Endodermal cell (in vitro differentiated cells): ENCODE data around the gene ATP5PO. TPM values are rescaled to one million over a fixed set of nuclear protein-coding genes. Genes with fewer than 3 reads are reported as not detected.

ENCODE experiments used
- DNase-seq: peaks from one replicate; pipeline ENCODE4 v3.0.0-alpha.2; 2017
- H3K27ac ChIP-seq: 2 replicates; pipeline ENCODE4 v1.5.1; 2013; ENCODE audit warnings: mild to moderate bottlenecking, low read depth, low read length, moderate library complexity
- H3K27me3 ChIP-seq: 2 replicates; pipeline ENCODE4 v1.6.1; 2013; ENCODE audit warnings: mild to moderate bottlenecking, low read length, moderate library complexity; ENCODE audit not compliant: insufficient read depth, control insufficient read depth, poor library complexity, severe bottlenecking
- H3K36me3 ChIP-seq: 2 replicates; pipeline ENCODE4 v1.7.0; 2013; ENCODE audit warnings: mild to moderate bottlenecking, low read length, moderate library complexity; ENCODE audit not compliant: control insufficient read depth, insufficient read depth
- H3K4me1 ChIP-seq: one replicate; pipeline ENCODE4 v1.7.0; 2013; ENCODE audit warnings: low read length; ENCODE audit not compliant: control insufficient read depth, insufficient read depth
- H3K4me3 ChIP-seq: 2 replicates; pipeline ENCODE4 v1.5.1; 2013; ENCODE audit warnings: mild to moderate bottlenecking, low read length, moderate library complexity
- H3K9ac ChIP-seq: 2 replicates; pipeline ENCODE4 v1.6.1; 2013; ENCODE audit warnings: mild to moderate bottlenecking, low read length, moderate library complexity; ENCODE audit not compliant: poor library complexity, severe bottlenecking; ENCODE audit errors: extremely low read depth
- H3K9me3 ChIP-seq: 2 replicates; pipeline ENCODE4 v1.6.1; 2013; ENCODE audit warnings: mild to moderate bottlenecking, low read length, moderate library complexity; ENCODE audit not compliant: control insufficient read depth
- H3K27ac Mint-ChIP-seq: 2 replicates; pipeline ENCODE4 v1.8.0; 2020; ENCODE audit warnings: mixed read lengths
- H3K27me3 Mint-ChIP-seq: 2 replicates; pipeline ENCODE4 v1.8.0; 2021; ENCODE audit warnings: mild to moderate bottlenecking, mixed read lengths; ENCODE audit not compliant: insufficient read depth
- H3K36me3 Mint-ChIP-seq: 2 replicates; pipeline ENCODE4 v1.8.0; 2020; ENCODE audit warnings: low read depth, mixed read lengths
- H3K4me1 Mint-ChIP-seq: 2 replicates; pipeline ENCODE4 v1.8.0; 2020; ENCODE audit warnings: mixed read lengths
- H3K4me3 Mint-ChIP-seq: 2 replicates; pipeline ENCODE4 v1.8.0; 2020; ENCODE audit warnings: mild to moderate bottlenecking, moderate library complexity, mixed read lengths
- H3K9me3 Mint-ChIP-seq: 2 replicates; pipeline ENCODE4 v1.8.0; 2020; ENCODE audit warnings: mild to moderate bottlenecking, mixed read lengths
- WGBS, 2 experiments: methylation state at CpG; one replicate each; pipeline versions ENCODE4 v1.1.5 to v1.1.7; 2013; ENCODE audit warnings: missing lambda C conversion rate in 2 of 2, mixed read lengths in 1 of 2; ENCODE audit not compliant: insufficient coverage in 1 of 2, insufficient read length in 1 of 2; 5-methylcytosine and 5-hydroxymethylcytosine counted together
- total RNA-seq, 2 donors: library from RNA; stranded (reverse); fragmentation: NEBNext Ultra II Directional in 1 of 2; extraction: Animal tissue kit (Norgen Biotek cat#: 25700) in 1 of 2; gene quantifications; 2 replicates in 1 of 2; 3 replicates in 1 of 2; pipeline ENCODE4 v1.2.1, GENCODE V29; 2021
- TF ChIP-seq, protein P1 (sequence below): fragments of 200-600 bp; sonication (generic); conservative IDR thresholded peaks from 2 replicates; pipeline ENCODE4 v1.5.0; 2021; ENCODE audit warnings: antibody characterized with exemption, mild to moderate bottlenecking

Gene ATP5PO
- total RNA-seq, 2 donors from 2014 or later, result 223 to 252 TPM

DNA sequence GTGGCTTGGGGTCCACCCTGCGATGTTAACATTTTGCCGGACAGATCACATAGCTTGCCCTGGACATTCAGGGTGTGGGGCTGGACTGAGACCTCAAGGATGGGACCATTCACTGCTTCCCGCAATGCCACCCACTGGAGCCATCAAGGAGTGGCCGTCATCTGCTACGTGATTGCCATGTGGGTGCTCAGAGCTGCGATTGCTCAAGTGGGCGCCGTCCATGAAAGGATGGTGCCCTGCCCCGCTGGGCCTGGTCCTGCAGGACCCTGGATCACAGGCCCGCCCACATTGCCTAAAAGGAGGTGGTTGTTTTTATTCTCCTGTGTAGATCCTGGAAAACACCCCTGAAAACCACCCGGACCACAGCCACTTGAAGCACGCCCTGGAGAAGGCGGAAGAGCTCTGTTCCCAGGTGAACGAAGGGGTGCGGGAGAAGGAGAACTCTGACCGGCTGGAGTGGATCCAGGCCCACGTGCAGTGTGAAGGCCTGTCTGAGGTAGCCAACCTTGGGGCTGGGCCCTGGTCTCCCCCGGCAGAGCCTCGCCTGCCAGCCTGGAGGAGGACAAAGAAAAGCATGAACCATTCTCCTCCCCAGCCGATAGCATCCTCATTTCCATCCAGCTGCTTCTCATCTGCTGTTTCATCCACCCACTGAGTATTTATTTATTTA is 40.4 kb downstream of the ATP5PO start:
- H3K4me3 ChIP-seq, result no peak overlapping the region
- no peaks in the 10 kb centered on the region for H3K27me3 ChIP-seq
- no peak for DNase-seq
- TF ChIP-seq, protein P1, sequence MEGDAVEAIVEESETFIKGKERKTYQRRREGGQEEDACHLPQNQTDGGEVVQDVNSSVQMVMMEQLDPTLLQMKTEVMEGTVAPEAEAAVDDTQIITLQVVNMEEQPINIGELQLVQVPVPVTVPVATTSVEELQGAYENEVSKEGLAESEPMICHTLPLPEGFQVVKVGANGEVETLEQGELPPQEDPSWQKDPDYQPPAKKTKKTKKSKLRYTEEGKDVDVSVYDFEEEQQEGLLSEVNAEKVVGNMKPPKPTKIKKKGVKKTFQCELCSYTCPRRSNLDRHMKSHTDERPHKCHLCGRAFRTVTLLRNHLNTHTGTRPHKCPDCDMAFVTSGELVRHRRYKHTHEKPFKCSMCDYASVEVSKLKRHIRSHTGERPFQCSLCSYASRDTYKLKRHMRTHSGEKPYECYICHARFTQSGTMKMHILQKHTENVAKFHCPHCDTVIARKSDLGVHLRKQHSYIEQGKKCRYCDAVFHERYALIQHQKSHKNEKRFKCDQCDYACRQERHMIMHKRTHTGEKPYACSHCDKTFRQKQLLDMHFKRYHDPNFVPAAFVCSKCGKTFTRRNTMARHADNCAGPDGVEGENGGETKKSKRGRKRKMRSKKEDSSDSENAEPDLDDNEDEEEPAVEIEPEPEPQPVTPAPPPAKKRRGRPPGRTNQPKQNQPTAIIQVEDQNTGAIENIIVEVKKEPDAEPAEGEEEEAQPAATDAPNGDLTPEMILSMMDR, result no peak
- no peak overlapping the region for H3K27ac Mint-ChIP-seq
- H3K27me3 Mint-ChIP-seq, result no peaks in the 10 kb centered on the region
- WGBS, 2 experiments, result 89 to 98% methylated on average over 12 to 20 of the region's 20 CpGs
- H3K4me1 Mint-ChIP-seq, result no peaks in the 10 kb centered on the region
- H3K9ac ChIP-seq, result no peak overlapping the region
- no peaks in the 10 kb centered on the region for H3K9me3 ChIP-seq
- no peaks in the 10 kb centered on the region for H3K36me3 ChIP-seq
- peaks cover 2% of the 10 kb centered on the region for H3K9me3 Mint-ChIP-seq
- H3K4me3 Mint-ChIP-seq, result no peak overlapping the region
- H3K27ac ChIP-seq, result no peak overlapping the region
- no peaks in the 10 kb centered on the region for H3K36me3 Mint-ChIP-seq
- H3K4me1 ChIP-seq, result no peaks in the 10 kb centered on the region

DNA sequence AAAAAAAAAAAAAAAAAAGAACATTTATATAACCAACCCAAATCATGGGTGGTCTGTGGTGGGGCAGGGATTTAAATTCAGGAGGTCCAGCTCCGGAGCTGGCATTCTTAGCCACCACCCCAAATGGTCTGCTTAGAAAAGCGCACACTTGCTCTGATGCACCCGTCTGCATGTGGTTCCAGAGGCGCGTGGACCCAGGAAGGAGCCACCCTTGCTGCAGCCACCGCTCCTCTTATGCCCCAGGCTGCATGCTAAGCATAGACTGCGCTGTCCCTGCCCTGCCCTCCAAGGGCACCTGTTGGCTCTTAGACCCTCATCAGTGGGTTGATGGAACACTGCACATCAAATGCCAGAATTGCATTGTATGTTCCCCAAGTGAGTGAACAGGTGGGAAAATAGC is 41.4 kb downstream of the ATP5PO start:
- Histone ChIP-seq H3K27me3 (no peaks in the 10 kb centered on the region), H3K4me3 (no peak overlapping the region), H3K9me3 (no peaks in the 10 kb centered on the region), H3K9ac (no peak overlapping the region), H3K27ac (no peak overlapping the region), H3K36me3 (no peaks in the 10 kb centered on the region), H3K4me1 (no peaks in the 10 kb centered on the region)
- 96 to 100% methylated on average over 7 of the region's 7 CpGs for WGBS, 2 experiments
- H3K27me3 Mint-ChIP-seq, result no peaks in the 10 kb centered on the region
- H3K4me3 Mint-ChIP-seq, result no peak overlapping the region
- peaks cover 5% of the 10 kb centered on the region for H3K9me3 Mint-ChIP-seq
- TF ChIP-seq, protein P1, result no peak
- no peak overlapping the region for H3K27ac Mint-ChIP-seq
- no peaks in the 10 kb centered on the region for H3K4me1 Mint-ChIP-seq
- H3K36me3 Mint-ChIP-seq, result no peaks in the 10 kb centered on the region
- DNase-seq, result no peak

DNA sequence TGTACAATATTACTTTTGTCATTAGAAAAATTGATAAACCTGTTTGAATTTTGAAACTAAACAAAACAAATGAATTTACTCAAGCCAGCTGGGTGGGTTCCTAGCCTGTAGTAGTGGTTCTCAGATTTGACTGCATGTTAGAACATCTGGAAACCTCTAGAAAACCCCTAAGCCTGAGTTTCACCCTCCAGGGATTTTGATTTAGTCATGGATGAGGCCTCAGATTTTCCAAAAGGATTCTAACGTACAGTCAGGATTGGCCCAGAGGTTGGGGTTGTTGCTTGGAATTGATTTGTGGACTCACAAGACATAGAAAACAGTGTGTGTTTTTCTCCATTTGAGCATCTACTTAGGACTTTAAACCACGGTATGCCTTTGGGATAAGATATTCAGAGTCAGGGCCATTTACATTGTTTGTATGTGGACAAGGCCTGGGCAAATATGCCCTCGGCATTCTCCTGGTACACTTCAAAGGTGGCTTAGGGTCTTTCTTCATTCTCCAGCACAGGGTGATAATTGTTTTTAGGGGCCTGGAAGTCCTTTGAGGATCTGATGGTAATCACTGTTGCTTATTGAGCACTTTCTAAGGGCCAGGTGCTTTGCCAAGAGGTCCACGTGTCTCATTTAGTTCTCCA is 42.6 kb downstream of the ATP5PO start:
- Histone ChIP-seq H3K9ac (no peak overlapping the region), H3K27me3 (no peaks in the 10 kb centered on the region), H3K36me3 (no peaks in the 10 kb centered on the region), H3K4me3 (no peak overlapping the region), H3K9me3 (no peaks in the 10 kb centered on the region), H3K27ac (no peak overlapping the region), H3K4me1 (no peaks in the 10 kb centered on the region)
- peaks cover 8% of the 10 kb centered on the region for H3K9me3 Mint-ChIP-seq
- no peak overlapping the region for H3K4me3 Mint-ChIP-seq
- H3K36me3 Mint-ChIP-seq, result no peaks in the 10 kb centered on the region
- H3K27ac Mint-ChIP-seq, result no peak overlapping the region
- 93% methylated on average over 4 of the region's 4 CpGs for WGBS, 2 experiments
- no peak for DNase-seq
- TF ChIP-seq, protein P1, result no peak
- H3K27me3 Mint-ChIP-seq, result no peaks in the 10 kb centered on the region
- no peaks in the 10 kb centered on the region for H3K4me1 Mint-ChIP-seq
